GM19438 (cell line): ENCODE measurements around the gene CDC42SE2.

Experiments
- ATAC-seq: cut with Tn5 transposase; IDR thresholded peaks from one replicate; pipeline ENCODE4 v1.9.1; 2021; ENCODE audit warnings: low read depth; ENCODE audit not compliant: unreplicated experiment

CDC42SE2 gene, protein sequence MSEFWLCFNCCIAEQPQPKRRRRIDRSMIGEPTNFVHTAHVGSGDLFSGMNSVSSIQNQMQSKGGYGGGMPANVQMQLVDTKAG

GRCh38 chr5:131263648-131264450, at the start of gene CDC42SE2:
CDC42SE2 (plus strand) TSS chr5:131264053; CDS start chr5:131359494, 95,441 bp downstream.
- peak; percentile 78 for ATAC-seq

- no peak for ATAC-seq
Measured at GRCh38 chr5:131214609-131215227, 49.1 kb upstream of the CDC42SE2 start.

GRCh38 chr5:131217791-131218190, 46.1 kb upstream of the CDC42SE2 start:
- no peak for ATAC-seq

DNA sequence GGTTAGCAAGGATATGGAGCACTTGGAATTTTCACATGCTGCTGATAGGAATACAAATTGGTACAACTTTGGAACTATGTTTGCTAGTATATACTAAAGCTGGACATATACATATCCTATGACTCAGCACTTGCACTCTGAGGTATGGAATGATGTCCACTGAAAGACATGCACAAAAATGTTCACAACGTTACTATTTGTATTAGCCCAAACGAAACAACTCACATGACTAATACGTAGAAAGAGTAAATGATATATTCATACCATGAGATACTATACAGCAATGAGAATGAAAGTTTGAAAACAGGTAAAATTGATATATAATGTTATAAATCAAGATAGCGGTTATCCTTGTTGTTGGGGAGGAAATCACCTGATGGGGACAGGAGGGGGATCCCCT, 45.5 kb upstream of the CDC42SE2 start:
- ATAC-seq = no peak

GRCh38 chr5:131220566-131220965, 43.3 kb upstream of the CDC42SE2 start:
- no peak for ATAC-seq

DNA sequence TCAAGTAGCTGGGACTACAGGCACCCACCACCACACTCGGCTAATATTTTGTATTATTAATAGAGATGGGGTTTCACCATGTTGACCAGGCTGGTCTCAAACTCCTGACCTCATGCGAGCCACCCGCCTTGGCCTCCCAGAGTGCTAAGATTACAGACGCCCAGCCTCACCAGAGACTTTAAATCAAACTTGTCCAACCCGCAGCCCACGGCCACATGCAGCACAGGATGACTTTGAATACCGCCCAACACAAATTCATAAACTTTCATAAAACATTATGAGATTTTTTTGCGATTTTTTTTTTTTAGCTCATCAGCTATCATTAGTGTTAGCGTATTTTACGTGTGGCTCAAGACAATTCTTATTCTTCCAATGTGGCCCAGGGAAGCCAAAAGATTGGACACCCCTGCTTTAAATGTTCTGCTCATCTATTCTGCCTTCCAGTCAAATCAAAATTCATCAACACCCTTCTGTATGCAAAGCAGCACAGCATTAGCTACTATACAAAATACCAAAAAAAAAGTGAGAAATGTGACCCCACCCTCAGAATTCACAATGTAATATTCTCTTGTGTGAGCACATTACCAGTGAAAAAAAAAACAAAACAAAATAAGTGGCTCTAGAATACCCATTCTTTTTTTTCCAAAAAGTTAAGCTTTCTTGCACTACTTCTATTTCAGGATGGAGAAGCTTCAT, 42.7 kb upstream of the CDC42SE2 start:
- no peak for ATAC-seq

DNA sequence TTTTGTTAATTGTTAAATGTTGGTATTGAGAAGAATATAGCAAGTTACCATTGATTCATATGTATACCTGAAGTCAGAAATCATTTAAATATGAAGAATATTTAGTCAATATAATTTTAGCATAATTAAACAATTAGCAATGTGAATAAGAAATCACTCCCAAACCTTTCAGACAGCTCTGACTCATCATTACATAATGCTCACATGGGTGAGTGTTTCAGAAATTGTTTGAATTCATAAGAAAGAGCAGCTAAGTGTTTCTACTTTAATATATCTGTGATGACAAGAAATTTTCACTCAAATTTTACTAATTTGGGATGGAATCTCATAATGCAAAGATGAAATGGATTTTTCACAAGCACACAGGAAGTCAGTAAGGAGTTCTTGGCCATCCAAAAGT, 42.0 kb upstream of the CDC42SE2 start:
- no peak for ATAC-seq

DNA sequence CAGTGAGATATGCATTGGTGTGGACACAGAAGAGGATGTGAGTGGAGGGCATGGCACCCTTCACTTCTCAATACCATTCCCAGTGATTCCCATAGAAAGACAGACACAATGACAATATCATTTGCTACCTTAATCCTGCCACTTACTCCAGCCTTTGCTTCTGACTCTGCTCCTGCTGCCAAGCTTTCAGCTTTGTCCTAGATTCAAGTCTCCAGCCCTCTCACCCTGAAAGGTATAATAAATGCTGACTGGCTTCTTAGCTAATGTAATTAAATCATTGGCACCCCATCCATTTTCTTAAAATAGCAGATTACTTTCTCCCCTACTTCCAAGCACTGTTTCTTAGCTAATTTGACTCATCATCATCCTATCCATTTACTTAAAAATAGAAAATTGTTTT, 41.1 kb upstream of the CDC42SE2 start:
- no peak for ATAC-seq

- ATAC-seq = no peak
Measured at GRCh38 chr5:131223751-131224386, 40.0 kb upstream of the CDC42SE2 start.

- peak; percentile 89 for ATAC-seq
Measured at GRCh38 chr5:131224387-131225201, 39.3 kb upstream of the CDC42SE2 start.

DNA sequence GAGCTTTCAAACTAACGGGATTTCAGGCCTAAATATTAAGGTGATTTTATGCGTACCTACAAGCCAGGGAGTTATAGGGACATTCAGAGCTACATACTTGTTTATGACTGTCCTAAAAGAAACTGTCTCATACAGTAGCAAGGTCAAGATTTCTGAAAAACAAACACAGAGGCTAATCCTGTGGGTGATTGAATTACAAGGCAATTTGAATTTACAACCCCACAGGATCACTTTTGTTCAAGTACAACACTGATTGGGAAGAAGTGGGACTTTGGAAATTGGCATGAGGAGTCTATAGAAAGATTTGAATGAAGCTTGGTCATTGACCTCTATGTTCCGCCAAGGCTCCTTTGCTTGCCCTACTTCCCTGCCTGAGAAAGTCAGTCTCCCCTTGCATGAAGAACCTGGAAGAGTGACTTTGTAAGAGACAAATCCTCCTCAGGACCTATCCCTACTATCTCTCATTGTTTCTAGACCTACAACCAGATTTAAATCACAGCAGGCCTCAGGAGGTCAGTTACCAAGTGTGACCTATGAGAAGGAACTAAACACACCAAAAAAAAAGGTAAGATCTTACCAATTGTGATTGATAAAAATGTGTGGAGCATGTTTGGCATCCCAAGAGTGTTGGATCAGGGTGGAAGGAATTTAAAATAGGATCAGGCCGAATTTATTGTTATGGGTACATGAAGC, 38.4 kb upstream of the CDC42SE2 start:
- ATAC-seq = no peak

DNA sequence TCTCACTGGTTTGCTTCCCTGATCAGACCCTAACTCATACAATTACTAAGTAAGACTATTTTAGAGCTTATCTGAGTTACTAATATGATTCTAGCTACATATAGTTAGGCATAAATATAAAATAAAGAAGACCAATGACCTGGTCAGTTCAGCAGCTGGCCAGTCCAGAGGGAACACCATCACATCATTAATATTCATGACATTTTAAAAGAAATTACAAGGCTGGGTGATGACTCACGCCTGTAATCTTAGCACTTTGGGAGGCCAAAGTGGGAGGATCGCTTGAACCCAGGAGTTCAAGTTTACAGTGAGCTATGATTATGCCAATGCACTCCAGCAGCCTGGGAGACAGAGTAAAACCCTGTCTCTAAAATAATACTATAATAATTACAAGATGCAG, 37.0 kb upstream of the CDC42SE2 start:
- ATAC-seq = no peak

DNA sequence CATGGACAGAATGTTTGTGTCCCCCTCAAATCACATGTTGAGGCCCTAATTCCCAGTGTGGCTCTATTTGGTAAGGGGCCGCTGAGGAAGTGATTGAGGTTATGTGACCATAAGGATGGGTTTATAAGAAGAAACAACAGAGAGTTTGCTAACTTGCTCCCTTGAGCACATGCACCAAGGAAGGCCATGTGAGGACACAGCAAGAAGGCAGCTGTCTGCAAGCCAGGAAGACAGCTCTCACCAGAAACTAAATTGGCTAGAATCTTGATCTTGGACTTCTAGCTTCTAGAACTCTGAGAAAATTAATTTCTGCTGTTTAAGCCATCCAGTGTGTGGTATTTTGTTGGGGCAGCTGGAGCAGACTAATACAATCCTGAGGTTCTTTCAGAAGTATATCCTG, 35.2 kb upstream of the CDC42SE2 start:
- no peak for ATAC-seq

GRCh38 chr5:131229623-131230022, 34.2 kb upstream of the CDC42SE2 start:
- ATAC-seq = no peak

DNA sequence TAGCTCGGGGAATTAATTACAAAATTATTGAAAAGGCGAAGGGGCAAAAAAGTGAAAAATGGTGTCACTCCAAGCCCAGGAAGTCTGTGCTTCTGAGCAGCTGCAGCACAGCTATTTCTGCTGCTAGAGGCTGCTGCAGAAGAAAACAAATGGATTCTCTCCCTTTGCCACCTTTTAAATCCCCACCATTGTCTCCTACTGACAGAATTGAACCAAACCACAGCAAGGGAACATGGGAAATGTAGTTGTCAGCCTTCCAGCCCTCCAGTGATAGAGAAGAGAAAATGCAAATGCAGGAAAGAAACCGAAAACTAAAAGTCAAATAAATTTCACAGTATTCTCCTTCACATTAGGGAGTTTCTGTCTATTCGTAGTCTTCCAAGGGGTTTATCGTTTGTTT, 33.4 kb upstream of the CDC42SE2 start:
- no peak for ATAC-seq

- ATAC-seq = no peak
Measured at GRCh38 chr5:131239686-131240085, 24.2 kb upstream of the CDC42SE2 start.

DNA sequence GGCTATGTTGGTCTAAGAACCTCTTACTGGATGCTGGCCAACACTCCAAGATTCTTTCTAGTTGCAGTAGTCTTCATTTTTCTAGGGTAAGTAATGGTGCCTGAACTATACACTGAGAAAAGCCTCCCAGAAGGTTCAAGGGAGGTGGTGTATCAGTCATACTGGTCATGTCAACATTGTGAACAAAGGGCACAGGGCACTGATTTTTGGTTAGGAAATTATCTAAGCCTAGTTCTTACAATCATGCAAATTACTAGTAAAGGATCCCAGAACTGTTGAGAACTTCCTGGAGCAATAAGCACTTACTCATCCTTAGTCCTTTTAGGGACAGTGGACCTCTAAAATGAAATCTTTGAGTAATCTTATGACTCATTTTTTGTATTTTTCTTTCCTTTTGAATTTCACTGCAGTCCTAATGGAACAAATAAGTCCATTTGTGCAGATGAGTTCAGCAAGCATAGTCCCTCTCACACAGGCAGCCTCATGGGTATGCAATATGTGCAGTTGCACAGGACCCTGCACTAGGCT, 21.1 kb upstream of the CDC42SE2 start:
- no peak for ATAC-seq

DNA sequence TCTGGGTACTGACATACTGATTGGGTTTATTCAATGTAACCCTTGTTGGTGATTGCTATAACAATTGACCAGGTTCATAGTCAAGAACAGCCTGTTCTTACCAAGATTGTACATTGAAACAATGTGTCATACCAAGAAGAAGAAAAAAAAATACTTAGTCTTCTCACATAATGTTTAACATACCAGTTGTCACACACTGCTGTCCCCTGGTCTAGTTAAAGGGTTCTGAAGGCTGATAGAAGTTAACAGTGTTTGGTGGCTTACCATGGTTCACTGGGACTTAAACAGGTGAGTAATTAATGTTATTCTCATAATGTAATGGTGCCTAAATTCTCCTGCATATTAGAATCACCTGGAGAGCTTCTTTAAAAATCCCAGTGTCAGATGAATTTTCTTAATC, 18.5 kb upstream of the CDC42SE2 start:
- no peak for ATAC-seq

- no peak for ATAC-seq
Measured at GRCh38 chr5:131245948-131246347, 17.9 kb upstream of the CDC42SE2 start.
